ENCODE data around the gene AGGF1.

GRCh38 chr5:77022511-77023417, 7.4 kb upstream of the AGGF1 start:
- TF ChIP-seq CTCF (IDR thresholded peaks at IDR 0.05; ENCODE audit: borderline replicate concordance, extremely low read depth, low read length, poor library complexity, severe bottlenecking) (no peak), EZH2 (IDR thresholded peaks at IDR 0.05; ENCODE audit: borderline replicate concordance, low read depth, low read length, severe bottlenecking) (no peak)
